HPDE6-E6E7 (cell line): ENCODE data around the gene PRKN.

Experiments used
- DNase-seq: peaks from one replicate; pipeline ENCODE4 v3.0.0; 2011; ENCODE audit warnings: missing footprints; ENCODE audit errors: extremely low spot score

PRKN gene

GRCh38 chr6:161667957-161668356 lies 1059.6 kb downstream of the PRKN start:
- no peak for DNase-seq

- no peak for DNase-seq
Observed at GRCh38 chr6:161663682-161664081, 1063.9 kb downstream of the PRKN start.

DNA sequence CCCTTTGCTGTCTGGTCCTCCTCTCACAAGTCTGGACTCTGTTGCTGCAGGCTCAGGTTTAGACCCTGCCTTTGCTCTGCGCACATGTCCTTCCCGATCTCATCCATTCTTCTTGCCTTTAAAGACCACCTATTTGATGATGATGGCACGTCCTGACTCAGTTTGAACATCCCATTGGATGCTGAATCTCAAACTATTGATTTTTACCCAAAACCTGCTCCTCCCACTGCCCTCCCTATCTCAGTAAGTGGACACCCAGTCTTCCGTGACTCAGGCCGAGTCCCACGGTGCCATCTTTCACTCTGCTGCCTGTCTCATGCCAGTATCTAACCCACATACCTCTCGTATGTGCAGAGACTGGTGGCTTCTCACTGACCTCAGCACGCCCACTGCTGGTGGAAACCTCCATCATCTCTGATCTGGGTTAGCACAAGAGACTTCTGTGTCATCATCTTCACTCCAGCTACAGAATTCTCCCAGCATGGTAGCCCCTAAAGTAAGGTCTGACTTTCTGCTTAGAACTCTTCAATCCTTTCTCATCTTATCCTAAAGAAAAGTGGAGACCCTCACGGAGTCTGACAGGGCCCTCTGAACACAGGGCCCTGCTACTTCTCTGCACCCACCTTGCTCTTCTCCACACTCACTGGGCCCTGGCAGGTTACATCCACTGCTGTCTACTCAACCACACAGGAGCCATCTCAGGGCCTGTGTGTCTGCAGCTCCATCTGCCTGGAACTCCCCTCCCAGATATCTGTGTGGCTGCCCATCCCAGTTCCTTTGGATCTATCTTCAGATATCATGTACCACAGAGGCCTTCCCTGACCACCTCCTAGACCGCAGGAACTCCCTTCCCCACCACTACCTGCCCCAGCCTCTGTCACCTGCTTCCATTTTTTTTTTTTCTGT lies 1066.6 kb downstream of the PRKN start:
- DNase-seq = no peak

DNA sequence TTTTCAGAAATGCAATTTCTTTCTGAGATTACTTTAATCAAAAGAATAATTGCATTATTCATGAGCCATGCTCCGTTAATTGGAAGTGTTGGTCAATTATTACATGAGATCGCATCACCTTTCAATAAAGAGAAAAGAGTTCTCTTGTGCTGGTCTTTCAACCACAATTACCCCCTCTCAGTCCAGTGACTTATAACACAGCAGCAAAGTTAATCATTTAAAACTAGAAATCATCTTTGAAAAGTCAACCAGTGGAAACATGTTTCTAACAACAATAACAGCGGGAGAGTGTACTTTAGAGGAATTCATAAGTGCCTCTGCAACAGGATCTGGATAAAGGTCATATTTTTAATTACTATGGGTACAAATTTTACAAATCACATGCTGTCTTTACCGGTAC lies 1069.4 kb downstream of the PRKN start:
- DNase-seq = no peak

- DNase-seq = no peak
Observed at GRCh38 chr6:161654209-161654608, 1073.4 kb downstream of the PRKN start.

DNA sequence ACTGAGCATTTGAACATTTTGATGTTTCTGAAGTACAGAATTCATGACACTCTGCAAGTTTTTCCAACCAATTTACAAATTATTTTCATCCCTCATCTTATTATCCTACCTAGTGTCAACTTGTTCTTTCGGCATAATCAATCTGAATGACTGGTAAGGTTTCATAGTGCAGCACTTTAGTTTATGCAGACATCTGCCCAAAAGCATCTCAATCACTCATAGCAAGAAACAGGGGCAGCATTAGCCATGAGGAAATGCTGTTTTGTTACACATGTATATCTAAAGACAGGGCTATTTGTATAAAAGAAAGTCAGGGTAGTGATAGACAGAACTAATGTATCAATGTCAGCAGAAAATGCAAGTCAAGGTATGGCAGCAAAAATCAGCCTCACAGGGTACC lies 1075.6 kb downstream of the PRKN start:
- DNase-seq = no peak

DNA sequence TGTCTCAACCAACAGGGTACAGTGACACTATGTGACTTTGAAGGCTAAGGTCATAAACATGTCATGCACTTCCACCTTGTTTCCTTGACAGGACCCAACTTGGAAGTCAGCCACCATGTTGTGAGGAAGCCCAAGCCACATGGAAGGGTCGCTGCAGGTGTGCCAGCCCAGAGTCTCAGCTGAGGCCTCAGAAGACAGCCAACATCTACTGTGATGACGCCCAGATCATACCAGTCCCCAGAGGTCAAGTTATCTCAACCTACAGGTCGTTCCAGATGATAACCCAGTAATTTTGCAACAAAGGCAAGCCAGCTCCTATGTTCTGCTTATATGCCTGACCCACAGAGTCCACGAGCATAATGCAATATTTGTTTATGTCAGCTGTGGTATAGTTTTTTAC lies 1077.7 kb downstream of the PRKN start:
- no peak for DNase-seq

GRCh38 chr6:161649068-161649467 lies 1078.5 kb downstream of the PRKN start:
- DNase-seq = no peak

- DNase-seq = no peak
Observed at GRCh38 chr6:161647234-161647633, 1080.3 kb downstream of the PRKN start.

GRCh38 chr6:161644521-161644920 lies 1083.0 kb downstream of the PRKN start:
- no peak for DNase-seq

GRCh38 chr6:161641175-161641574 lies 1086.4 kb downstream of the PRKN start:
- no peak for DNase-seq

GRCh38 chr6:161639772-161640171 lies 1087.8 kb downstream of the PRKN start:
- no peak for DNase-seq

DNA sequence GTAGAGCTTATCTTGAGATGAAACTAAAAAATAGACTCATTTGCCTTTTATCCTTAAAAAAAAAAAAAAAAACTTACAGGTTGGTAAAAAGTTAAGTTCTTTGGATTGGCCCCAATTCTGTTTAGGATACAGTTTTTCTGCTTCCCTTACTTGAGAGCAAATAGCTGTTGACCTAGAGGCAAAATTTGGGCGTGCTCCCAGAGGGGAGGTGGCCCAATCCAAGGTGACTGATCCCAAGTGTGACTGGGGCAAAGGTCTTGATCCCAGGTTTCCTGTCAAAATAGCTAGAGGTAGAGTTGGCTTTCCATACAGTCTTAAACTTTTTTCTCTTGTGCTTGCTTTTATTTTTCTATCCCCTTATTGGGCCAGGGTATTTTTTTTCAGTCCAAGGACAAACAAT lies 1089.9 kb downstream of the PRKN start:
- no peak for DNase-seq

DNA sequence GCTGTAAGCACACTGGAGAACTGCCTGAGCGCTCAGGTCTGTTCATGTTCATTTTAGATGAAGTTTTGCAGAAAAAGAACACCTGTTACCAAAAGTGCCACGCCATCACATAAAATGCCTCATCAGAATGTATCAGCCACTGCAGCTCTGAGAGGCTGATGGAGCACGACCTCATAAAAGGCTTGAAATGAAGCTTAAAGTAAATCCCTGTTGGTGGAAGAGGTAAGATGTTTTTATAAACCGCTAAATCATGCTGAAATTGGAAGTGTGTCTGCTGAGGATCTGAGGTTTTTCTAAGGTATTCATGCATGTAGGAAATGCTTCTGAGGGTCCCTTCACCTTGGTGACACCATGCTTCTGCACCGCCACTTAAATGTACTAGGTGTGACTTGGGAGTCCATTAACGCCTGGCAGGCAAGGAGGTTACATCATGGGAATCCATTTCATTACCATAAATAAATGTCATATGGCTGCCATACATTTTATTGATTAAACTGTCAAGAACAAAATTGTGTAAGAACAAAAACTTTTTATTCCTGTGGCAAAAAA lies 1090.6 kb downstream of the PRKN start:
- no peak for DNase-seq

DNA sequence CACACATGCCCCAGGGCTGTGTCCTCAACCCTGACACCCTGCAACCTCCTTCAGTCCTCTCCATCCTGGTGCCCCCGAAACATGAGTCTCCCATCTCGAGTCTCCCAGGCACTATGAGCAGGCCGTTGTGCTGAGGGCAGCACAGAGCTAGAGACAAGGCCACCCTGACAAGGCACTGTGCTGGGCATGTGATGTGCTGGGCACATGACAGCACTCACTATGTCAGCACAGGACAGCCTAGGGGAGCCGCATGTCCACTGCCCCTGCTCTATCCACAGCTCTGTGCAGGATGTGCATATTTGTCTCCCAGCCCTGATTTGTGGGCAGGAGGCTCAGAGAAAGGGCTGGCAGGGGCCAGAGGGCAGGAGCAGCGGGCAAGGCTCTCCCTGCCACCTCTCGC lies 1091.6 kb downstream of the PRKN start:
- DNase-seq = no peak

DNA sequence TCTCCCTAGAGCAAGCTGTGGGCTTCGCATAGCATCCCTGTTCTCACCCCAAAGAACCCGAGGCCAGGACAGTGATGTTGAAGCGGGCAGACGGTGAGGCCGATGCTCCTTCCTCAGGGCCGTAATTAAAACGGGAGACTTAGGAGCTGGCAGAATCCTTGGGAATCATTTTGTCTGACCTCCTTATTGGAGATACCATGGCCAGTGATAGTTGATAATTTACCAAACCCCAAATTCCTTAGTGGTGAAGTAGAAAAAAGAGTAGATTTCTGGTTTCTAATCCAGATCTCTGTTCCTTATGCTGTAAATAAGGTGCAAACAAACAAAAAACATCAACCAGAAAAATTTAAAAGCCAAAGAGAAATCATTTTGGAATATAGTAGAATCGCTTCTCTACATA lies 1092.7 kb downstream of the PRKN start:
- no peak for DNase-seq

DNA sequence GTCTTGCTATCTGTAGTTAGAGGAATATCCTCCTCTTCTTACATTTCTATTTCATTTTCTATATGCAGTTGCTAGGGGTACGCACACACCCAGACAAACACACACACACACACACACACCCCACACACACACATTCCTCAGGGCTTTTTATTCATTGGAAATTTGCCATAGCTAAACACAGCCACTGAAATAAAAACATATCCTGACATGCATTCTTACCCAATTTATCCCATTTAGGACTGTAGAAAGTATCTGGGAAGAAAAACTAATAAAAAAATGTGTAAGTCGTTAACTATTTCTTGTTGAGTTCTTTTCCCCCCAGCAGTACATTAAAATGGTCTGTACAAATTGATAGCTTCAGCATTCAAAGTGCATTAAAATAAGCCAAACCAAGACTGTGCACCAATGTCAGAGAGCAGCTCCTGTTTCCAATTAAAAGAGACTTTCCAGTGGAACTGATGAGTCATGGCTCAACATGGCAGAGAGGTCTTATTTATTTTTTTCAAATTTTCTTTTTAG lies 1095.8 kb downstream of the PRKN start:
- DNase-seq = no peak

DNA sequence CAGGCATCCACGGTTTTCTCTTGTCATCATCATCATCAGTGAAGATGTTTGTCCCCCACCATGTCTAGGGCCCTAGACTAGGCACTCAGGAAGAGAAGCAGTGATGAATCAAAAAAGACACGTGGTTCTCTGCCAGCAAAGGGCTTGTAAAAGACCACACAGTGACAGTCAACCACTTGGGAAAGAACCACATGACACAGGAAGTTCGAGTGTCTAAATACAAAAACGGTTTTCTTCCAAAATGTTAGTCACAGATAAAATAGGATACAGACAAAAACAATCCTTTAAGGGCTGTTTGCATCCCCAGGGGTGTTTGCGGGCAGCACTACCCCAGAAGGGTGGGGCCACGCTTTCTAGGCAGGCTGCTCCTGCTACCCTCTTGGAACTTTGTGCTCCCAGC lies 1096.9 kb downstream of the PRKN start:
- no peak for DNase-seq

GRCh38 chr6:161626132-161626676 lies 1101.4 kb downstream of the PRKN start:
- DNase-seq = no peak

- DNase-seq = no peak
Observed at GRCh38 chr6:161624111-161624510, 1103.5 kb downstream of the PRKN start.

GRCh38 chr6:161622779-161623178 lies 1104.8 kb downstream of the PRKN start:
- DNase-seq = no peak

- DNase-seq = no peak
Observed at GRCh38 chr6:161618831-161619454, 1108.6 kb downstream of the PRKN start.

DNA sequence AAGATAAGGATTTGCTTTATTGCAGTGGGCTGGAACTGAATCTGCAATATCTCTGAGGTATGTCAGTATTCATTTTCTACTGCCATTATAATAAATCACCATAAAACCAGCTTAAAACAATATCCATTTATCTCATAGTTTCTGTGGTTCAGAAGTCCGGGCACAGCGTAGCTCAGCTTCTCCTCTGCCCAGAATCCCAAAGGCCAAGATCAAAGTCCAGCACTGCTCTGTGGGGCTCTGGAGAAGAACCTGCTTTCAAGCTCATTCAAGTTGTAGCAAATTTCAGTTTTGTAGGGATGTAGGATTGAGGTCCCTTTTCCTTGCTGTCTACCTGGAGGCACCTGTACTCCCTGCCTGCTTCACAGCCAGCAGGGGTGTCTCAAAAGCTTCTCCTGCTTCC lies 1113.9 kb downstream of the PRKN start:
- DNase-seq = no peak
